BLaER1 (cell line): Measurements from ENCODE around the gene ARF5.

Experiments used
- H3K27ac ChIP-seq: shearing (Covaris generic); formaldehyde crosslinking; 2 replicates; pipeline ENCODE4 v1.8.1; 2022
- H3K27me3 ChIP-seq: shearing (Covaris generic); formaldehyde crosslinking; 2 replicates; pipeline ENCODE4 v1.8.1; 2022
- H3K36me3 ChIP-seq: shearing (Covaris generic); formaldehyde crosslinking; 2 replicates; pipeline ENCODE4 v1.8.1; 2022
- H3K4me1 ChIP-seq: shearing (Covaris generic); formaldehyde crosslinking; 2 replicates; pipeline ENCODE4 v1.8.1; 2022
- H3K4me2 ChIP-seq: shearing (Covaris generic); formaldehyde crosslinking; 2 replicates; pipeline ENCODE4 v1.8.1; 2022
- H3K4me3 ChIP-seq: shearing (Covaris generic); formaldehyde crosslinking; 2 replicates; pipeline ENCODE4 v1.8.1; 2022
- H3K9ac ChIP-seq: shearing (Covaris generic); formaldehyde crosslinking; 2 replicates; pipeline ENCODE4 v1.8.1; 2022
- H3K9me3 ChIP-seq: shearing (Covaris generic); formaldehyde crosslinking; 2 replicates; pipeline ENCODE4 v1.8.1; 2022
- H4K20me1 ChIP-seq: shearing (Covaris generic); formaldehyde crosslinking; 2 replicates; pipeline ENCODE4 v1.8.1; 2022
- Cebpa-rat ChIP-seq: shearing (Covaris generic); IDR thresholded peaks from 2 replicates; pipeline ENCODE4 v1.8.1; 2022

ARF5 gene

DNA sequence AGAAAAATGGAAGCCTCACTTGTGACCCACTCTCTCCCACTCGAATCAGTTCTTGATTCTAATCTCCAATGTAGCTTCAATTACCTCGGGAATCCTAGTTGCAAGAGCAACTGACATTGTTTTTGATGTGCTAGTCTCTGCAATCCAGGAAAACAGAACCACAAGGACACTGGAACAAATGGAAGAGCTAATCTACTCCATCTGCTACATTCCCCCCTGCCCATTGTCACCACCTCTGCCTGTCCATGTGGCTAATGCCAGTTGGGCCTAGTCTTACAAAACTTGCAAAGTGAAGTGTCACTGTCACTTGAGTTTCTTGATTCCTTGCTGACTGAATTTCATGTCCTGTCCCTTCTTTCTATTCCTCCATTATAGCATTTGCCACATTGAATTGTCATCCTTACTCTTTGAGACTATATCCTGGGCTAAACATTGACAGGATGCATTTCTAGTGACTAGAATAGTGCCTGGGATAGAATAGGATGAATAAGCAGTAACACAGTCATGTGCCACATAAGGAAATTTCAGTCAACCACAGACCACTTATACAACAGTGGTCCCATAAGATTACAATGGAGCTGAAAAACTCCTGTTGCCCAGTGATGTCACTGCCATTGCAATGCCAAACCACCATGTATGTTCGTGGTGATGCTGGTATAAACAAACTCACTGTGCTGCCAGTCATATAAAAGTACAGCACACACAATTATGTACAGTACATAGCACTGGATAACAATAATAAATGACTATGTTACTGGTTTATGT, 16.3 kb upstream of the ARF5 start:
- Histone ChIP-seq H3K4me2 (no peak overlapping the region), H3K4me1 (no peaks in the 10 kb centered on the region), H3K27ac (no peak overlapping the region), H3K36me3 (peaks cover 3% of the 10 kb centered on the region; the same call in 1 of the 2 replicates), H3K27me3 (no peaks in the 10 kb centered on the region), H3K4me3 (no peak overlapping the region), H3K9ac (no peak overlapping the region), H3K9me3 (no peaks in the 10 kb centered on the region), H4K20me1 (no peaks in the 10 kb centered on the region)
- no peak for TF ChIP-seq Cebpa-rat

- no peak for TF ChIP-seq Cebpa-rat
- H3K27me3 ChIP-seq = no peaks in the 10 kb centered on the region
- H3K36me3 ChIP-seq = peaks cover 65% of the 10 kb centered on the region
- peaks cover 20% of the 10 kb centered on the region for H3K4me1 ChIP-seq
- no peak overlapping the region for H3K9ac ChIP-seq
- no peak overlapping the region for H3K4me3 ChIP-seq
- peaks cover 52% of the 10 kb centered on the region for H4K20me1 ChIP-seq
- no peak overlapping the region for H3K27ac ChIP-seq
- no peak overlapping the region for H3K4me2 ChIP-seq
- no peaks in the 10 kb centered on the region for H3K9me3 ChIP-seq
Measured at GRCh38 chr7:127578036-127578684, 10.1 kb upstream of the ARF5 start.

DNA sequence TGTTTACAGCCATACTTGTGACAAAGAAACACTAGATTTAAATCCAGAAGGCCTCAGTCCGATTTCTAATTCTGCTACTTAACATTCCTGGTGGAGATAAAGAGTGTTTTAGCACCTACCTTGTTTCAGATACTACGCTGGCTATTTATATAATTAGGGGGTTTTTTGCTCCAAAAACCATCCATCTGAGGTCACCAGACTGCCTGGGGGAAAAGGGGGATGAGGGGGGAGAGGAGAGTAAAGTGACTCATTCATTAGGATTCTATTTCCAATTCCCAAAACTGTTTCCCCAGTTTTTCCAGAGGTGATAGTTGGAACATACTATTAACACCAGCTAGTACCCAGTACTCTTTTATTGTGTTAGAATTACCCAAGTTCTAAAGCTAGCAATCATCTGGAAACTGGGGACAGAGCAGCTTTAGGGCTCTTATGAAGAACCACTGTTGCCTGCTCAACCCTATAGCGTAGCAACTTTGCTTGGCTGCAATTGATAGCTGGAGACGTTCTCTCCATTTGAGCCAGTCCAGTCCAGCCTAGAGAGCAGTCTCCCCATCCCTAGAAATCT, 9.4 kb upstream of the ARF5 start:
- H3K9me3 ChIP-seq = no peaks in the 10 kb centered on the region
- TF ChIP-seq Cebpa-rat = no peak
- peaks cover 59% of the 10 kb centered on the region for H4K20me1 ChIP-seq
- no peak overlapping the region for H3K27ac ChIP-seq
- no peak overlapping the region for H3K4me2 ChIP-seq
- peaks cover 71% of the 10 kb centered on the region for H3K36me3 ChIP-seq
- H3K9ac ChIP-seq = no peak overlapping the region
- no peaks in the 10 kb centered on the region for H3K27me3 ChIP-seq
- H3K4me3 ChIP-seq = no peak overlapping the region
- H3K4me1 ChIP-seq = peaks cover 26% of the 10 kb centered on the region

GRCh38 chr7:127580612-127581011, 7.6 kb upstream of the ARF5 start:
- no peak overlapping the region for H3K4me3 ChIP-seq
- TF ChIP-seq Cebpa-rat = no peak
- no peak overlapping the region for H3K27ac ChIP-seq
- no peaks in the 10 kb centered on the region for H3K27me3 ChIP-seq
- H3K9me3 ChIP-seq = no peaks in the 10 kb centered on the region
- H3K9ac ChIP-seq = no peak overlapping the region
- H3K4me2 ChIP-seq = 0 out of 2 replicates have a peak overlapping the region, but pooled peaks have one; percentile 2
- H3K4me1 ChIP-seq = peaks cover 38% of the 10 kb centered on the region
- H4K20me1 ChIP-seq = peaks cover 73% of the 10 kb centered on the region
- H3K36me3 ChIP-seq = peaks cover 72% of the 10 kb centered on the region

GRCh38 chr7:127581716-127582115, 6.5 kb upstream of the ARF5 start:
- no peak for TF ChIP-seq Cebpa-rat
- no peaks in the 10 kb centered on the region for H3K27me3 ChIP-seq
- no peaks in the 10 kb centered on the region for H3K9me3 ChIP-seq
- no peak overlapping the region for H3K4me3 ChIP-seq
- peaks cover 44% of the 10 kb centered on the region for H3K4me1 ChIP-seq
- peaks cover 73% of the 10 kb centered on the region for H4K20me1 ChIP-seq
- peak overlapping the region; percentile 95 for H3K4me2 ChIP-seq
- no peak overlapping the region for H3K27ac ChIP-seq
- peaks cover 68% of the 10 kb centered on the region for H3K36me3 ChIP-seq
- H3K9ac ChIP-seq = no peak overlapping the region

- Histone ChIP-seq H3K4me3 (no peak overlapping the region), H3K9me3 (no peaks in the 10 kb centered on the region), H3K36me3 (peaks cover 65% of the 10 kb centered on the region), H4K20me1 (peaks cover 73% of the 10 kb centered on the region), H3K4me1 (peaks cover 44% of the 10 kb centered on the region), H3K27ac (no peak overlapping the region), H3K27me3 (no peaks in the 10 kb centered on the region), H3K4me2 (peak overlapping the region; percentile 95; the same call in 1 of the 2 replicates), H3K9ac (no peak overlapping the region)
- no peak for TF ChIP-seq Cebpa-rat
Measured at GRCh38 chr7:127582361-127582760, 5.8 kb upstream of the ARF5 start.

DNA sequence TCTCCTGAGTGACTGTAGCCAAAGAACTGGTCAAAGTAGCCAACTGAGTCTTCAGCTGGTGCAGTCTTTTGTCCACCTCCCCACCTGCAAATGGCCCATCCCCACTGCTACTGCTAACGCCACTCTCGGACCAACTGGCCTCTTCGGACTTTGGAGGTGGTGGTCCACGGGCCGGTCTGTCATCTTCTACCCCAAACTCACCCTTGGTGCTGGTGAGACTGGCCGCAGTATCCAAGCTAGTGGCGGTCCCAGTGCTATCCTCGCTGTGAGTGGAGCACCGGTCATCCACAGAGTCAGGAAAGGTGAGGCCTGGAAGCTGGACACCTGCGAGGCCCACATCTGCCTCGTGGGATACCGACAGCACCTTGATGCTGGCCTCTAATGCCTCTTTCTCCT, 3.6 kb upstream of the ARF5 start:
- Histone ChIP-seq H3K36me3 (peaks cover 44% of the 10 kb centered on the region), H3K4me3 (peak overlapping the region; percentile 92), H3K4me2 (peak overlapping the region; percentile 95), H3K27ac (peak overlapping the region; percentile 83), H3K9me3 (no peaks in the 10 kb centered on the region), H3K4me1 (peaks cover 60% of the 10 kb centered on the region), H3K9ac (peak overlapping the region; percentile 88), H3K27me3 (no peaks in the 10 kb centered on the region), H4K20me1 (peaks cover 67% of the 10 kb centered on the region)
- TF ChIP-seq Cebpa-rat = no peak

DNA sequence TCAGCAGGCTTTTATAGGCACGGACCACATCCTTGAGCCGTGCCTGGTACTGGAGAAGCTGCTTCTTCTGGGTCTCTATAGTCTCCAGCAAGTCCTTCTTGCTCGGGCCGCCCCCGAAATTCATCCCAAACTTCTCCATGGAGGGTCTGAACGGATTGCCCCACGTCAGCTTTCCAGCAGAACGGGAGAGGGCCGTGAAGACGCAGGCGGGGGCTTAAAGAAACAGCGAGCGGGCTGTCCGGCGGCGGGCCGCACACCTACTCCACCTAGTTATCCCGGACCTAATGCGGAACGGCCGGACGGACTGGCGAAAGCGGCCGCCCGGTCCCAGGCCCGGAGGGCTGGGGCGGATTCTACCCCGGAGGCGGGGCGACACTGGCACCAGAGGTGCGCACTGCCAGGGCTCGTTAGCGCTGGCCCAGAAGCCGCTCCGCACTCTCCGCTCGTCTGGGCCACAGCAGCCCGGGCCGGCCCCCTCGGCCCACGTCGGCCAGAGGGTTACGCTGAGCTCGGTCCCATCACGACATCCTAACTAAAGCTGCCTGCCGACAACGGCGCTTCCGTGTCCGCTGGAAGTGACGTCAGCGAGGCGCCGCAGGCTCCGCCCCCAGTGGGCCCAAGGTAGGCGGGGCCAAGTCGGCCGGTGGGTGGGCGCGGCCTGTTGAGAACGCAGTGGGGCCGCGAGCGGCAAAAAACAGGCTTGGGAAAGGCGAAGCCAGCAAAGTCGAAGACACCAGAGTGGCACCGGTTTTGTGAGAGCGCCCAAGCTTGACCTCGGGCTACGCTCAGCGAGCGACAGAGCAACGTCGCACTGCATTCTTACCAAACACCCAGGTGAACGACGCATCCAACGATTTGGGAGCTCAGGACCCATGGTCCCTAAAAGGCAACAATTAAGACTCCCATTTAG, 2.9 kb upstream of the ARF5 start, which contains the start of gene GCC1:
GCC1 (minus strand) TSS at position 553 of the 910 bp plus-strand sequence; CDS start at position 139, 414 bp downstream.
- Histone ChIP-seq H3K27me3 (no peaks in the 10 kb centered on the region), H3K4me1 (peaks cover 64% of the 10 kb centered on the region), H3K9ac (peak within 1 kb of the TSS; percentile 88), H3K4me3 (peak within 1 kb of the TSS; percentile 92), H3K27ac (peak within 1 kb of the TSS; percentile 83), H4K20me1 (peaks cover 65% of the 10 kb centered on the region), H3K4me2 (peak within 1 kb of the TSS; percentile 95), H3K9me3 (no peaks in the 10 kb centered on the region), H3K36me3 (peaks cover 44% of the 10 kb centered on the region)
- no peak for TF ChIP-seq Cebpa-rat

GRCh38 chr7:127586346-127586745, 1.9 kb upstream of the ARF5 start:
- no peak for TF ChIP-seq Cebpa-rat
- Histone ChIP-seq H3K36me3 (peaks cover 44% of the 10 kb centered on the region), H3K27ac (no peak overlapping the region), H3K4me2 (no peak overlapping the region), H3K9ac (no peak overlapping the region), H3K27me3 (no peaks in the 10 kb centered on the region), H4K20me1 (peaks cover 58% of the 10 kb centered on the region), H3K9me3 (no peaks in the 10 kb centered on the region), H3K4me3 (no peak overlapping the region), H3K4me1 (peaks cover 58% of the 10 kb centered on the region)
